DMS79 (cell line): ENCODE measurements around the gene TBC1D5.

Experiments
- DNase-seq: peaks from one replicate; lab custom pipeline; 2025; lab: John Stamatoyannopoulos, UW

The TBC1D5 gene

DNA sequence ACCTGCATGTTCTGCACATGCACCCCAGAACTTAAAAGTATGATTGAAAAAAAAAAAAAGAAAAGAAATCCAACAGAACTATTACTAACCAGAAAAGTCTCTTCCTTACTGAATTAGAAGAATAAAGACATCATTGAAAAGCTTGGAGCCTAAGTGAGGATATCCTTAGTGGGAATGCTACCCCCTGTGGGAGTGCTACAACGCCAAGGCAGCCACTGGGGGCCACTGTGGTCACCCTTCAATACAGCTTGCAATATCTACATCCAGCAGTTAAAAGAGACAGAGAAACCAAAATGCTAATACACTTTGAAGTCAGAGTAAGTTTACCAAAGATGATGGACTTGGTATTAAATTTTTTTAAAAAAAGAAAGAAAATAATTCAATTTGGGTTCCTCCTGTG is 565.7 kb downstream of the TBC1D5 start:
- no peak for DNase-seq

DNA sequence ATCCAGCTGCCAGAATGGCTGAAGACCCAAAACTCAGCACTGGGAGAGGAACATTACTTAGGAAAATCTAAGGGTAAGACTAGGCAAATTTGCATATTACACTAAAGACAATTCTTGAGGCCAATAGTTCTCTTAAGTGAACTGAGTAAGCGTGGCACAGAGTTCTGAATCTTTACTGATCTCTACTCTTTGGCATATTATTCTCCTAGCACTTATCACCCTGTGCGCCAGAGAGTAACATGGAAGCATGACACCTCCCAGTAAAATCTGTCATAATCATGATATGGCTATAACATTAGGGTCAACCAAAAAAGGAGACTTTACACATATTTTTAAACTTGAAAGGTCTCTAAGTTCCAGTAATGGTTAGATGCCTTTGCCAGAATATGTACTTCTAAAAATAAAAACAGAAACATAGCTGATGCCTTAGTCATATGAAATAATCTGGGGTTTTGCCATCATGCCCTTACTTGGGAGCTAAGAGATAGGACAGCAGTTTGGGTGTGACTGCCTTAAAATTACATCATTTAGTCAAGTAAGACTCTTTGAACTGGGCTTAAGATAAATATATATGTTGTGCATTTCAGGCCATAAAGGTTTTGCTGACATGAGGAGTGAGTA is 567.1 kb downstream of the TBC1D5 start:
- no peak for DNase-seq

DNA sequence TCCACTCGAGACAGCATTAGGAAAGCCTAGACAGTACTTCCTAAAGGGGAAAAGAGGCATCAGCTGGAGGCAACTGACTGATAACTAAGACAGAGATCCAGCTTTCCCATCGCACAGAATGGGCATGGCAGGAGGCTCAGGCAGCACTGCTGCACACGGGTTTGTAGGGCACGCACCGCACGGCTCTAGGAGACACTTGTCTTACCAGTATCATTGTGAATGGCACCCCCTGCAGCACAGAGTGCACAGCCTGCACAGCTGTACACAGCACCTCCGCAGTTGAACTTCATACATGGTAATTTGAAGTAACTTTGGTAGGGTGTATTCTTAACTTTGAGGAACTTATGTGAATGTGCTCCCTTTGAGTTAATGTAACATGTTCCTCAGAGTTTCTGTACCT is 576.1 kb downstream of the TBC1D5 start:
- DNase-seq: no peak

DNA sequence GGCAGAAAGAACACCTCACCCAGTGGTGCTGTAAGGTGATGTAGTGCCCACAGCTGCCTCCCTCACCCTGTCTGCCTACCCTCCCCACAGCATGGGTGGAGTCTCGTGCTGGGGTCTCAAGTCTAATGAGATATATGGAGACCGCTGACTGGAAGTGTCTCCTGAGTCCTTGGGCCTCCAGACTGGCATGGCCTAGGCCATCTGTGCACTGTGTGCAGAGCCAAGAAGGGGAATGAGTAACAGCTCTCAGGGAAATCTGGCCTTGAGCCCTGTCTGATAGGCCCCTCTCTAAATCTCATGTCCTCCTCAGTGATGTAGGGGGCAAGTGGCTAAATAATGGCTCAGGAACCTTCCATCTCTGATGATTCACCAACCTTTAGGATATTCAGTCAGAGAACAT is 580.3 kb downstream of the TBC1D5 start:
- no peak for DNase-seq

DNA sequence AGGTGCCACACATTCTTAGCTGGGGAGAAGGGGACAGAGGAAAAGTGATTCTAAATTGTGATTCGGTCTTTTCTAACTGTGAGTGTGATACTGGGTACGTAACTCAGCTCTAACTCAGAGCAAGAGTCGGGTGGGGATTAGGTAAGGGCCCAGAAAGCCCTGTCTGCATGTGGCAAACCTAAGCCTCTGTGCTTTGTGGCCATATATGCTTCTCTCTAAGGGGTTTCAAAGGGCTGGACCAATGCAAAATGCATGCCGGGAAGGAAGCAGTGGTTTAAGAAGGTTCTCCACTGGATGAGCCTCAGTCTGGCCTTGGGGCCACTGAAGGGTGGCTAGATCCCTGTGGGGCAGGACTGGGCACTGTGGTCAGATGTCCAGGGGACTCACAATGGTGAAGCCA is 581.8 kb downstream of the TBC1D5 start:
- no peak for DNase-seq

DNA sequence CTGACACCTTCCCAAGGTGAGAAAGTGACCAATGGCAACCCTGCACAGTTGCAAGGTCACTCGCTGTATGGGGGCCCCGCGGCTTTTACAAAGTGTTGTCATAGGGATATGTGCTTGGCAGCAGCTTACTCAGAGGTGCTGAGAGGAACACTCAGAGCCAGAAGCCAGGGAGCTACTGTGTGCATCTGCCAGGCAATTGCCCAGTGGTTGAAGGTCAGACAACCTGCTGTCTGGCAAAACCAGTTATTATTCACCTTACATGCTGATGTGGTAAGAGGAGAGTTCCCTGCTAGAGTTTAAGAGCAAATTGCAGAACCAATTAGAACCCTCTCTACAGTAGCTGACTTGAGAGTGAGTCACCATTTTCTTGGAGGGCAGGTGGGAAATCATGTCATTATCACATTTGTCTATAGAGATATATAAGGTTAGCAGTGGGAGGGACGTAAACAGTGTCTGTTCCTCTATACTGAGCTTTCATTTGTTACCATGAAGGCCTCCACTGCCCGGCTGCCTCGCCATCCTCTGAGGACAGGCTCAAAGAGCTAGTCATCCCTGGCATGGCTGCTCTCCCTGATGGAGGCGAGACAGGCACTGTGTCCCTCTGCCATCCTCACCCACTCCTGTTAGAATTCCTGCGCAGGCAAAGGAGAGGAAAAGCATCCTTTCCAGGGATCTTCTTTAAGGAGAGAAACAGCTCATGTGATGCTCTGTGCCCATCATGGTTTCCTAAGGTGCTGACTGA is 583.3 kb downstream of the TBC1D5 start:
- no peak for DNase-seq

DNA sequence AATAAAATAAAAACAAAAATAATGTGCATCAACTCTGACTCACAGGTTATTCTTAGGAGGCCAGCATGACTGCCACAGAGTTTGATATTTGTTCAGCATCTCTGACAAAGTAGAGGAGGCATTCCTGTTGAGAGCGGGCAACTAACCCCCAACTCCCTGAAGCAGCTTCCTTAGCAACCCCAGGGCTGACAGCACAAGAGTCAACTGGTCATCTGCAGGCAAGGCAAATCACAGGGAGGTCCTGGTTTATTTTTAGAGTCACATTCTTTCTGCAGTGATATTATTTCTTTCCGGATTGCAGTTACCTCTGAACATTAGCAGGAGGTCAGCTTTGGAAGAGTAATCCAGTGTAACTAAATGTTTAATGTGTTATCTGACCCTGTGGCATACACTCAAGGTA is 584.7 kb downstream of the TBC1D5 start:
- no peak for DNase-seq

DNA sequence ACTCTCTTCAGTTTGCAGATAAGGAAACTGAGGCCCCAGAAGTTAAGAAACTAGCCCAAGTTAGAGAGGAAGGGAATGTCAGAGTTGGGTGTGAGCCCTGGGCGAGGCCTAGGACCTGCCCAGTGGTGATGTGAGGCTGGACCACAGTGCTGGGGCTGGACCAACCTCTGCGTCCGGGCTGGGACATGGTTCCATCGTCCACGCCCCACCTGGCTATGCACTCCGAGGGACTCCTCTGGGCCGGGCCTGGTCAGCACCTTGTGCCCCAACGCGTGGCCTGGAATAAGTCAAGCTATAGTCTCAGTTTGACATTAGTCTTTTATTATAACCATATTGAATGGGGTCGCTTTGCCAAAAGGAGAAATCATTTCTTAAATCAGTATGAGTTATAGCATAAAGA is 585.6 kb downstream of the TBC1D5 start:
- DNase-seq: no peak

DNA sequence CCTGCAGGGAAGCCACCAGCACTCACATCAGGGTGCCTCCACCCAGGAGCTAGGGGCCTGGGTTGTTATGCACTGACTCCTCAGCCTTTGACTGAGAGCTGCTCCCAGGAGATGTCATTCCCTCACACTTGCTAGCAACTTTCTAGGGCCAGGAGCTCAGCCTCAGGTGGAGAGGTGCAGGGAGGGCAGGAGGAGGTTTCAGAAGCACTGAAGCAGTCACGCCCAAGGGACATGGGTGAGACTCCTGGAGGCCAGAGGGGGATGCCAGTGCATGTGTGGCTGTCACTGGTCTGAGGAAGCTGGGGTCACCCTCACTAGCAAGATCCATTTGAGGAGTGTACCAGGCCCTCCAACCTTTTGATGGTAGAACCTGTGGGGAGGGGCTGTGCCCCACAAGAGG is 586.5 kb downstream of the TBC1D5 start:
- no peak for DNase-seq

DNA sequence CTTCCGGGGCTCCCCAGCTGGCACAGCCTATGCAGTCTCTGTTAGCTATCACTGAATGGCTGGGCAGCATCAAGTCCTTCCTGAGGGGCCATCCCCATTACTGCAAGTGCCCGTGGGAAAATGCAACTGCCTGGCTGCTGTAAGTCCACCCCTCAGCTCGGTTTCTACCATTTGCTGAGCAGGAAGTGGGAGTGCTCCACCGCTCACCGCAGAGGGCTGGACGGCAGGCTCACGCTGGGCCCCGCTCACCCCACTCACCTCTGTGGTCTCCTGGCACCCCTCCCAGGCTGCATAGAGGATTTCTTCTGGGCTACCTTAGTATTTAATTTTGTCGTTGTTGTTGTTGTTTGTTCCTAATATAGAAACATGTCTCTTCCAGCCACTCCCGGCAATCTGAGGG is 587.5 kb downstream of the TBC1D5 start:
- no peak for DNase-seq

DNA sequence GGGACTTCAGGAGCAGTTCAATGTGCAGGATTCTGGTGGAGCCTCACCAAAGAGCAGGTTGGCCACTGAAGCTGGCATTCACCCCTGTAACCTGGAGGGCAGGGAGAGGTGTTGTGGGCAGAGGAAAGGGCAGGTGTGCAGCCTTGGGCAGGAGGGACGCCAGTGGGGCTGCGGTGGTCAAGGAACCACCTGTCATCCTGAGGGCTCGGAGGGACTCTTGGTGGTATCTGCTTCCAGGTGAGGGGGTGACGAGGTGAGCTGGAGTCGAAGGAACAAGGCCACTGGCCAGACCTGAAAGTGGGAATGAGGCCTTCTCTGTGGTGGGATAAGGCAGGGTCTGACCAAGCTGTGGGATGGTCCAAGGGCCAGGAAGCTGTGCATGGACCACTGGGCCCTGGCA is 588.2 kb downstream of the TBC1D5 start:
- DNase-seq: no peak

DNA sequence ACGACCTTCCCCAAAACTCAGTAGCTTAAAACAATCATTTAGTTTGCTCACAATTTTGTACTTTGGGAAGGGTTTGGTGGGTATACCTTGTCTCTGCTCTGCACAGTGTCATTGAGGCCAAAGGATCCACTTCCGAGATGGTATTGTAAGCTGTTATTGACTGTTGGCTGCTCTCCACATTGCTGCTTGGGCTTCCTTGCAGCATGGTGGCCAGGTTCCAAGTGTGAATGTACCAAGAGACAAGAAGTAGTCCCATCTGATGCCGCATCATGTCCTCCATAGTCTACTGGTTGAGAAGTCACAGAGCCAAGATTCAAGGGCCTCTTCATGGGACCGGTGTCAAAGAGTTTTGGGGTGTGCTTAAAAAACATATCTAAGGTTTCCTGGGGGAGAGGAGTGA is 589.2 kb downstream of the TBC1D5 start:
- DNase-seq: no peak

DNA sequence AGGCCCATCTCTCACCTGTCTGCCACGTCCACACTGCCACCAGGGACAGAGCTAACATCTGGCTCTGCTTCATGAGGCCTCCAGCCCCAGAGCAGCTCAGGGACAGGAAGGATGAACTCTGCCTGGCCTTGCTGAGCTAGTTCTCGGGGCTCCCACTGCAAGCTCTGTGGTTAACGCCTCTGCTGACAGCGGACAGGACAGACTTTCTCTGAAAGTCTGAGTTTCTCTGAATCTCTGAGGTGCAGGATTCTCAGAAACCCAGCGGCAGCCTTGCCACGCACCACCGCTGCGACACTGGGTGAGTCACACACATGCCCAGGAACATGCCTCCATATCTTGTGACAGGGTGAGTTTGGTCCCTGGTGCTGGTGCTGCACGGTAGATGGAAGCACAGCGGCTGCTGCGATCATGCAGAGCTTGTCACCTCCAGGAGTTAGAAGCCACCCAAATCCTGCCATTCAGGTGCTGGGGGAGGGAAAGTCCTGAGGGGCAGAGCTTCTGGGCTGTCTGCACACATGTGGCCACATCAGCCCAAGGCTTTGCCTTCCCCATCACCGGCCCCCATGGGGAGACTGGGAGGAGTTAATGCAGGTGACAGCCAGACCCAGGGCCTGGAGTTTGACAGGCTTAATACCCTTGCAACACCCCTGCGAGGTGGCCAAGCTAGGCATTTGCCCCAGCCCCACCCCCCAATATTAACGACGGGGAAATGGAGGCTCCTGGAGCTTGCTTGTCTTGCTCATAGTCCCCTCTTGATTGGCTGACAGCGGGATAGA is 590.6 kb downstream of the TBC1D5 start:
- no peak for DNase-seq

DNA sequence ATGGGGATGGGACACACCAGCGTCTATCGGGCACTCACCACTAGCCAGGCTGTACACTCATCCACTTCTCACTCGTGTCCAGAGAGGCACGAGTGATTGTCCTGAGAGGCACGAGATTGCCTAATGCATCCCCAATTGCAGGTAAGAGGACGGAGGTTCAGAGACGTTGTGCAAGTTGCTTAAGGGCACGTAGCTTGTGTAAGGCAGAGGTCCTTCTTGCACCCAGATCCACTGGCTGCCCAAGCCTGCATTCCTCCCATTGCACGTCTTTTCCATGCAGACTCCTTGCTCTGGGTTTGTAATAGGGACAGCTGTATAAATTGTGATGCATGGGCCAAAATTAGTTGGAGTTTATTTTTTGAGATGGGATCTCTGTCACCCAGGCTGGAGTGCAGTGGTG is 593.4 kb downstream of the TBC1D5 start:
- DNase-seq: no peak

DNA sequence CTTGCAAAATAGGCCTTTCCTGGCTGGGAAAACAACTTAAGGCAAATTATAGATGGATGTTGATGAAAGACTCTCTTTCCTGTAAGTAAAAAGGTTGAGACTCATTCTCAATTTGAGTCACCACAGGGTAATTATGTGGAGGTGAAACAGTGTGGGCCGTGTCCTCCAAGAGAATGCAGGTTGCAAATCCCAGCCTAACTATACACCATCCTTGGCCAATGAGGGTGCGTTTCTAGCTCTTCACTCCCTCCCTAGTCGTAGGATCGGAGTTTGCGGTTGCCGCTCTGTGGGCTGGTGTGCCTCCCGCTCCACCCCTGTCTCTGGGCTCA is 597.8 kb downstream of the TBC1D5 start:
- no peak for DNase-seq

DNA sequence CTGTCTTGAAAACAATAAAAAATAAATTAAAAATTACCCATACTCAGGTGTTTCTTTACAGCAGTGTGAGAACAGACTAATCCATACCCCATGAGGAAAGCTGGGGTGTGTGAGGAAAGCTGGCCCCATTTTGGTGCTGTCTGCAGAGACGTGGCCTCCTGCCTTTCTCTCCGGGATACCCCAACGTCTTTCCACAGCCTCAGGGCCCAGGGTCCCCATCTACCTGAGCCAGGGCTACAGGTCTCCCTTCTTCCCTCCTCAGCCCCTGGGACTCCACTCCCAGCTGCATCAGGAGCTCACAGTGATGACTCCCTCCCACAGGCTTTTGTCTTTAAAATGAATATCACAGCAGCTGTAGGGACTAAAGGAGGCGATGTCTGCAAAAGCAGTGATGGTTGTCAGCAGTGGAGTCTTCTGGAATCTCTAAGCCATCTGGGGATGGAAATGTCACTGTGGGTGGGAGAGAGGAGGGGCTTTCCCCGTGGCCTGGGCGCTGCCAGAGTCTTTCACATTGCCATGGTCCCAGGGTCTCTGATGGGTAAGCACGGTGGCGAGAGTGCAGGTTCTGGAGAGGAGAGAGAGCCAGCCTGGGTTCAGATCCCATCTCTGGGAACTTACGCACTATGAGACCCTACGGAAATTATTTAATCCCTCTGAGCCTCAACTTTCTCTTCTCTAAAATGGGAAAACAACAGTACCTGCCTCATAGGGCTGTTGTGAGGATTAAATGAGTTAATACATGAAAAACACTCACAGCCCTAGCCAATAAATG is 598.4 kb downstream of the TBC1D5 start:
- DNase-seq: no peak

DNA sequence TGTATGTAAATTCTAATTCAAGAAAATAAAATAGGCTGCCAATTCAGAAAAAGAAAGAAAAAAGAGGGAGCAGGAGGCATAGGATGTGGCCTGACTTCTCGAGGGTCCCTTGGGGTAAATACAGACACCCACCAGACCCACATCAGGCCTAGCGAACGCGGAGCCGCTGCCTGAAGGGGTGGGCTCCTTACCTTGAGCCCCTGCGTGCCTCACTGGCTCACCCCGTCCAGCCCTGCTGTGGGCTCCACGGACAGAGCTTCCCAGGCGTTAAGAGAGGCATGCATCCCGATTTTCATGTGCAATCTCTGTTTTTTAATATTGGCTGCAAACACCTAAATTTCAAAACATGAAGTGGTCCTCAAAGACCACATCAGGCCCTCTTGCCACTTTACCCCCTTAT is 599.9 kb downstream of the TBC1D5 start:
- DNase-seq: no peak

DNA sequence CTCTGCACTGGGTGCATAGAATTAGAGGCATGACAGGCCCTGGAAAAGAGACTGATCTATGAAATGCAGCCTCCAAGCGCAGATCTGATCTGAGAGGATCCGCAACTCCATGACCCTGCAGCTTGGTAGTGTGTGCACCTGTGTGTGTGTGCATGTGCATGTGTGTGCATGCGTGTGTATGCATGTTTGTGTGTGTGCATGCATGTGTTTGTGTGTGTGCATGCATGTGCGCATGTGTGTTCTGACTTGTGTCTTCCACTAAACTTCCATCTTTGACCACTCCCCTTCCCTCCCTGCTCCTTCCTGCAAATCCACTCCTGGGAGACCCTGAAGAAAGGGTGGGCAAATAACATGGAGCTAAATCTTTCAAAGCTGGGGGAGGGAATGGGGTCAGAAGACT is 600.7 kb downstream of the TBC1D5 start:
- no peak for DNase-seq

DNA sequence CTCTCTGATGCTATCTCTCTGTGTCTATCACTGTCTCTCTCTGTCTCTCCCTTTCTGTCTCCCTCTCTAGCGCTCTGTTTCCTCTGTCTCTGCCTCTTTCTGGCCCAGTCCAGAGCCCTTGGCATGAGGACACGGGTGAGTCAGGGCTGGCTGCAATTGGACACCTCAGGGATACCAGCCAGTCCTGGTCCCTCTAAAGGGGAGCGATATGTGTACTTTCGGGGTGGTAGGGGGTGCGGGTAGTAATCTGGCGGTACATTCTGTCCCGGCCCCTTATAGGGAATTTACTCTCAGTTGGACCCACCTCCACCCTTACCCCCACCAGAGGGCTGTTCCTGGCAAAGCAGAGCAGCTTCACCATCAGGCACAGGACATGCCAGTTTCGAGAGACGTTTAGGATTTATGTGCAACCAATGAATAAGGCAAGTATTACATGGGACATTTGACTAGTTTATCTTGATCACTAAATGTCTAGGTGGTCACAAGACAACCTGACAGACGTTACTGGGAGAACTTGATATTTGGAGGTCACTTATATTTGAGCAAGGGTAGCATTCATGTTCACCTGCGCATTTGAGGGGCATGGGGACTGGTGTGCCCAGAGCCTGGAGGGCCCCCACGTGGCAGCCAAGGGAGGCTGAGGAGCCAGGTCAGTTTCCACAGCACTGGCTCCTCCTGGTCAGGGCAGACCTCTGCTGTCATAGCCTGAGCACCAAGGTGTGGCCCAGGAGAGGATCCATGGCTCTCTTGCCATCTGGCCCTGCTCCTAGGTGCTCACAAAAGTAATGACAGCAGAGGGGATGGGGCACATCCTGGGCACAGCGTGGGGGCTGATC is 601.5 kb downstream of the TBC1D5 start:
- DNase-seq: no peak

DNA sequence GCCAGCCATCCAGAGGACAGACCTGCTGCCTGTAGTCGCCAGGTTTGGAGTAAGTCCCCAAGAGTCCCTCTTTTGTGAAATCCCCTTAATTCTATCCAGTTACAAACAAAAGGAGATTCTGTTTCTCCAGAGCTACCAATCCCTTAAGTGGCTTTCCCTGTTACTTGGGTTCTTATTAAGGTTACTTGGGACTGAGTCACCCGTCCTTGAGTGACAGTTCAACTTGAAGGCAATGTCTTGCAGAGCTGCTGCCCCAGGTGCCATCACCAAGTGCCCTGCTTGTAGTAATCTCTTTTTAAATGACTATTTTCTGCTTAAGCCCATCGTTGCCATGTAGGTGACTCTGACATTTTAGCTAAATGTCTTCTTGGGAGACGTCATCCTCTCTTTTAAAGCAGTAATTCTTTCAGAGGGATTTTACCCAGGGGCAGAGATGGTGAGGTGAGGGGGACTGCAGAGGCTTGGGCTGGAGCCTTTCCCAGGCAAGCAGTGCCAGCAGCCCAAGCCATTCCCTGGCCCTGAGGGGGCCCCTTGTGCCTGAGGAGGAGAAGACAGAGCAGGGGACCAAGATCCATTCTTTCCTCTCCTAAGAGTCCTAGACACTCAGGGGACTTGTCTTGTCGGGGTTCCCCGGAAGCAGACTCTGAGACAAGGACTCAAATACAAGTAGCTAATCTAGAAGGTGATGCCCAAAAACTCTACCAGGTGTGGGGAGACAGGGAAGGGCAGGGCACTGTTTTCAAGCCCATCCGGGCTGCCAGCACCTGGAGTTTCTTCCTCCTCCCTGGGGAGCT is 604.0 kb downstream of the TBC1D5 start:
- no peak for DNase-seq

DNA sequence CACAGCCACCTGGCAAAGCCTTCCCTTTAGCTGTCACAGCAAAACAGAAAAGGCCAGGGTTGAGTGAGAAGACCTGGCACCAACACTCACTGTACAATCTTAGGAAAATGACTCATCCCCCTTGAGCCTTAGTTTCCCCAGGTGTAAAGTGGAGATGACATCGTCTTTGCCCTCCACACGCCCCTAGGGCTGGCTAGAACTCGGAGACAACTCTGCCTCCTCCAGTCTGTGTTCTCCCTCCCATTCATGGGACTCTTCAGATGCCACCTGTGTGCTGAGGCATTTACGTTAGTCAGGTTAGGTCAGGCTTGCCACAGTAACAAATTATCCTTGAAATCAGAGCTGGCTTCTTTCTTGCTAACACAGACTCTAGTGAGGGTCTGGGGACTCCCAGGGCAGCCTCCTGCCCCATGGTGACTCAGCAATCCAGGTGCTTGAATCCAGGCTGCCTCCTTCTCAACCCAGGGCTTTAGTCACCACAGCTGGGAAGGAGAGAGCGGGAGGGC is 605.1 kb downstream of the TBC1D5 start:
- DNase-seq: no peak
